Osteoblast (primary cell): ENCODE data around the gene TRIM65. TPM values are rescaled to one million over a fixed set of nuclear protein-coding genes. Genes with fewer than 3 reads are reported as not detected.
A peak's percentile ranks its signal among the peaks of the same experiment; 100 is the strongest.

ENCODE experiments used
- DNase-seq: peaks from one replicate; pipeline ENCODE4 v3.0.0; 2011; ENCODE audit warnings: low spot score, mixed read lengths; ENCODE audit not compliant: insufficient read length; ENCODE audit errors: missing footprints
- H2AFZ ChIP-seq: 2 replicates; pipeline ENCODE4 v1.6.0; 2011; ENCODE audit warnings: mild to moderate bottlenecking, low read length
- H3K27ac ChIP-seq: 2 replicates; pipeline ENCODE4 v1.5.1; 2011; ENCODE audit warnings: mild to moderate bottlenecking, low read depth, low read length, moderate library complexity
- H3K27me3 ChIP-seq: 2 replicates; pipeline ENCODE4 v1.6.0; 2012; ENCODE audit warnings: mild to moderate bottlenecking, control low read depth, inconsistent platforms, low read length, moderate library complexity; ENCODE audit not compliant: insufficient read depth
- H3K36me3 ChIP-seq: 2 replicates; pipeline ENCODE4 v1.5.1; 2011; ENCODE audit warnings: mild to moderate bottlenecking, low read length, control low read depth, moderate library complexity; ENCODE audit not compliant: insufficient read depth
- H3K4me1 ChIP-seq: 2 replicates; pipeline ENCODE4 v1.5.1; 2011; ENCODE audit warnings: mild to moderate bottlenecking, low read length, control low read depth, moderate library complexity; ENCODE audit not compliant: insufficient read depth
- H3K4me2 ChIP-seq: 2 replicates; pipeline ENCODE4 v1.6.0; 2011; ENCODE audit warnings: mild to moderate bottlenecking, low read length; ENCODE audit not compliant: insufficient read depth
- H3K4me3 ChIP-seq: fragments of 200-600 bp; sonication (generic); 3 replicates; pipeline ENCODE4 v1.5.1; 2012; ENCODE audit warnings: mild to moderate bottlenecking, low read length, inconsistent platforms; ENCODE audit not compliant: insufficient read depth
- H3K79me2 ChIP-seq: 2 replicates; pipeline ENCODE4 v1.6.0; 2012; ENCODE audit warnings: mild to moderate bottlenecking, low read length, control low read depth, inconsistent platforms; ENCODE audit not compliant: insufficient read depth
- H3K9me3 ChIP-seq: 2 replicates; pipeline ENCODE4 v1.5.1; 2011; ENCODE audit warnings: low read depth, low read length, control low read depth
- H4K20me1 ChIP-seq: 2 replicates; pipeline ENCODE4 v1.6.0; 2012; ENCODE audit warnings: mild to moderate bottlenecking, low read length, control low read depth; ENCODE audit not compliant: insufficient read depth
- total RNA-seq: library from RNA; depleted of rRNA; stranded (reverse); fragments of >200 nt; gene quantifications from 2 replicates; pipeline ENCODE4 v1.2.3, GENCODE V29; 2012
- TF ChIP-seq, protein P1 (sequence below): IDR thresholded peaks from 2 replicates; pipeline ENCODE4 v1.5.1; 2011; ENCODE audit warnings: mild to moderate bottlenecking, low read depth, low read length, moderate library complexity; ENCODE audit errors: extremely low read depth

Gene TRIM65
- total RNA-seq, 1 donor, result 22.8 TPM

- no peak overlapping the region for H3K4me2 ChIP-seq
- peak; percentile 71 for DNase-seq
- no peaks in the 10 kb centered on the region for H3K9me3 ChIP-seq
- H3K36me3 ChIP-seq, result peaks cover 53% of the 10 kb centered on the region
- H2AFZ ChIP-seq, result no peak overlapping the region
- no peak overlapping the region for H3K4me3 ChIP-seq
- H3K27me3 ChIP-seq, result no peaks in the 10 kb centered on the region
- no peak overlapping the region for H3K27ac ChIP-seq
- H3K79me2 ChIP-seq, result peaks cover 28% of the 10 kb centered on the region
- TF ChIP-seq, protein P1, sequence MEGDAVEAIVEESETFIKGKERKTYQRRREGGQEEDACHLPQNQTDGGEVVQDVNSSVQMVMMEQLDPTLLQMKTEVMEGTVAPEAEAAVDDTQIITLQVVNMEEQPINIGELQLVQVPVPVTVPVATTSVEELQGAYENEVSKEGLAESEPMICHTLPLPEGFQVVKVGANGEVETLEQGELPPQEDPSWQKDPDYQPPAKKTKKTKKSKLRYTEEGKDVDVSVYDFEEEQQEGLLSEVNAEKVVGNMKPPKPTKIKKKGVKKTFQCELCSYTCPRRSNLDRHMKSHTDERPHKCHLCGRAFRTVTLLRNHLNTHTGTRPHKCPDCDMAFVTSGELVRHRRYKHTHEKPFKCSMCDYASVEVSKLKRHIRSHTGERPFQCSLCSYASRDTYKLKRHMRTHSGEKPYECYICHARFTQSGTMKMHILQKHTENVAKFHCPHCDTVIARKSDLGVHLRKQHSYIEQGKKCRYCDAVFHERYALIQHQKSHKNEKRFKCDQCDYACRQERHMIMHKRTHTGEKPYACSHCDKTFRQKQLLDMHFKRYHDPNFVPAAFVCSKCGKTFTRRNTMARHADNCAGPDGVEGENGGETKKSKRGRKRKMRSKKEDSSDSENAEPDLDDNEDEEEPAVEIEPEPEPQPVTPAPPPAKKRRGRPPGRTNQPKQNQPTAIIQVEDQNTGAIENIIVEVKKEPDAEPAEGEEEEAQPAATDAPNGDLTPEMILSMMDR, result no peak
- peaks cover 20% of the 10 kb centered on the region for H3K4me1 ChIP-seq
- peaks cover 6% of the 10 kb centered on the region for H4K20me1 ChIP-seq
These were observed 45.6 kb downstream of the TRIM65 start for GRCh38 chr17:75850928-75851692.

DNA sequence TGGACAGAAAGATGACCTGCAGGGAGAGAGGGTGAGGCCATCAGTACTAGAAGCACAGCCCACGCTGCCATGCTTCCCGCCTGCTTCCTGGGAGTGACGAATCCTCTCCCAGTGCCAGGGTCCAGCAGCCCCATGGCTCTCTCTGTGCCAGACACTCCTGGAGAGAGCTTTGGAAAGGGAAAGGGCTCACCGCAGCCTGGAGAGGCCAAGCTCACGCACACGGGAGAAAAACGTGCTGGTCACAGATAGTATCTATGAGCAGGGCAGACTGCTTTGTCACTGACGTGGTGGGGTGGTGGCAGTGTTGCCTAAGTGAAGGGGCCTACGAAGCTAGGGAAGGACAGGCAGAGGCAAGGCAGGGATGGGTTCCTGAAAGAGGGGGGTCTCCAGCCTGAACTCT, 47.0 kb downstream of the TRIM65 start:
- no peak overlapping the region for H3K4me3 ChIP-seq
- DNase-seq, result peak; percentile 26
- no peaks in the 10 kb centered on the region for H3K27me3 ChIP-seq
- no peak overlapping the region for H2AFZ ChIP-seq
- TF ChIP-seq, protein P1, result no peak
- H3K4me1 ChIP-seq, result peaks cover 18% of the 10 kb centered on the region
- H3K36me3 ChIP-seq, result peaks cover 55% of the 10 kb centered on the region
- H4K20me1 ChIP-seq, result peaks cover 6% of the 10 kb centered on the region
- peaks cover 21% of the 10 kb centered on the region for H3K79me2 ChIP-seq
- no peak overlapping the region for H3K27ac ChIP-seq
- no peak overlapping the region for H3K4me2 ChIP-seq
- H3K9me3 ChIP-seq, result no peaks in the 10 kb centered on the region

- Histone ChIP-seq H3K79me2 (peaks cover 19% of the 10 kb centered on the region), H3K27ac (no peak overlapping the region), H4K20me1 (peaks cover 6% of the 10 kb centered on the region), H3K4me2 (no peak overlapping the region), H3K9me3 (no peaks in the 10 kb centered on the region), H3K4me3 (no peak overlapping the region), H3K4me1 (peaks cover 13% of the 10 kb centered on the region), H2AFZ (no peak overlapping the region), H3K27me3 (no peaks in the 10 kb centered on the region), H3K36me3 (peaks cover 55% of the 10 kb centered on the region)
- TF ChIP-seq, protein P1, result no peak
- DNase-seq, result peak; percentile 77
These were observed 47.5 kb downstream of the TRIM65 start for GRCh38 chr17:75849279-75849646.

GRCh38 chr17:75848523-75849278, 48.0 kb downstream of the TRIM65 start:
- Histone ChIP-seq H3K4me3 (no peak overlapping the region), H3K27ac (no peak overlapping the region), H3K4me2 (no peak overlapping the region), H3K36me3 (peaks cover 55% of the 10 kb centered on the region), H3K4me1 (peaks cover 8% of the 10 kb centered on the region), H4K20me1 (peaks cover 6% of the 10 kb centered on the region), H2AFZ (no peak overlapping the region), H3K27me3 (no peaks in the 10 kb centered on the region), H3K79me2 (peaks cover 19% of the 10 kb centered on the region), H3K9me3 (no peaks in the 10 kb centered on the region)
- TF ChIP-seq, protein P1, result peak; percentile 70
- peak; percentile 89 for DNase-seq
